Measurements from ENCODE around the gene IFITM5. TPM values are rescaled to one million over a fixed set of nuclear protein-coding genes. Genes with fewer than 3 reads are reported as not detected.

Gene IFITM5
- total RNA-seq, 4 donors from 2014 or later, result not detected

DNA sequence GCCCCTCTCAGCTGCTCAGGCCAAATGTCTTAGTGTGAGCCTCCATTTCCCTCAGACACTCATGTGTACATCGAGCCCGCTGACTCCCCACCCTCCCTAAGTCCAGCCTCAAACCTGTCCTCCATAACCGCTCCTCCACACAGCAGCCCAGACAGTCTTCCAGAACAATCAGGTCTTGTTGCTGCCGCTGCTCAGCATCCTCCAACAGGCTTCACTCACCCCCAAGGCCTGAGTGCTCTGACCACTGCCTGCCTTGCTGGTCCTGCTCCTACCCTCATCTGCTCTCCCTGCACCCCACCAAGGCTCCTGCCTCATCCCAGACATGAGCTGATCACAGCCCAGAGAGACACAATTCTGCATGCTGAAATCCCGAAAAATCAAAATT is 45.4 kb downstream of the IFITM5 start:
- intact Hi-C loops (cut with DNase I; ENCODE audit: low total_unique reads), result loop anchor here (10.0 kb wide), 1 partner anchor 101 kb away; no protein-coding TSS in a partner anchor
- WGBS, 2 donors, result 84 to 90% methylated on average over 5 of the region's 5 CpGs
- no peak overlapping the region for H3K4me3 ChIP-seq (ENCODE audit: low read depth, poor library complexity, severe bottlenecking)
- TF ChIP-seq, protein P1, sequence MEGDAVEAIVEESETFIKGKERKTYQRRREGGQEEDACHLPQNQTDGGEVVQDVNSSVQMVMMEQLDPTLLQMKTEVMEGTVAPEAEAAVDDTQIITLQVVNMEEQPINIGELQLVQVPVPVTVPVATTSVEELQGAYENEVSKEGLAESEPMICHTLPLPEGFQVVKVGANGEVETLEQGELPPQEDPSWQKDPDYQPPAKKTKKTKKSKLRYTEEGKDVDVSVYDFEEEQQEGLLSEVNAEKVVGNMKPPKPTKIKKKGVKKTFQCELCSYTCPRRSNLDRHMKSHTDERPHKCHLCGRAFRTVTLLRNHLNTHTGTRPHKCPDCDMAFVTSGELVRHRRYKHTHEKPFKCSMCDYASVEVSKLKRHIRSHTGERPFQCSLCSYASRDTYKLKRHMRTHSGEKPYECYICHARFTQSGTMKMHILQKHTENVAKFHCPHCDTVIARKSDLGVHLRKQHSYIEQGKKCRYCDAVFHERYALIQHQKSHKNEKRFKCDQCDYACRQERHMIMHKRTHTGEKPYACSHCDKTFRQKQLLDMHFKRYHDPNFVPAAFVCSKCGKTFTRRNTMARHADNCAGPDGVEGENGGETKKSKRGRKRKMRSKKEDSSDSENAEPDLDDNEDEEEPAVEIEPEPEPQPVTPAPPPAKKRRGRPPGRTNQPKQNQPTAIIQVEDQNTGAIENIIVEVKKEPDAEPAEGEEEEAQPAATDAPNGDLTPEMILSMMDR (IDR thresholded peaks at IDR 0.05), result no peak
- TF ChIP-seq POLR2A (IDR thresholded peaks at IDR 0.05), result no peak
- DNase-seq (ENCODE audit: low spot score in 2 of 2), result no peak

DNA sequence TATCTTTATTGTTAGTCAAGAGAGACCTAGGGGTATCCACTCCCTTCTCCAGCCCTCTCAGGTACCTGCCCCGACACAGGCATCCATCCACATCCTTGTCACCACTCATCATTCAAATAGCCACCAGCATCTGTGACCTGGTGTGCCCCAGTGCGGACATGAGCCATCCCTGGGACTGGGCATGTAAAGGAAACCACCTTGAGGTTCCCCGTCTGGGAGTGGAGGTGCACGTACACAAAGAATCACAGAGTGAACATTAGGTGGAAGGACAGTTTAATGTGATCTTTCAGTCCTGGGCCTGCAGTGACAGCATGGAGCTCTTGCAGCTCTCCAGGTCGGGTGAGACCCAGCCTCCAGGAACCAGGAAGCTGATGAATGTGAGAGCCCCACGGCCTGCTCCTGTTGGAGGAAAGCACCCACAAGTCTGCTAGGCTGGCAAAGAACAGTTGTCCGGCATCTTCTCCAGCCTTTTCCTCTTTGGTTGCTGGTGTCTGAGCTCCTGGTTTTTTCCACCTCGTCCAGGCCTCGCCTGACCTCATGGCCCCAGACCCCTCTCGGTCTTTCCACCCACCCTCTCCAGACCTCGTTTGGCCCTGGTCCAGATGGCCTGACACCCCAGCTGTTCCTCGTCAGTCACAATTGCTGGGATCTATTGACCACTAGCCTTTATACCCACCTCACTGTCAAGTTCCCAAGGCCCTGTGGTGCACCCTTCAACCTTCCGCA is 46.0 kb downstream of the IFITM5 start:
- intact Hi-C loops (cut with DNase I; ENCODE audit: low total_unique reads), result loop anchor here (10.0 kb wide), 1 partner anchor 101 kb away; no protein-coding TSS in a partner anchor
- 77 to 78% methylated on average over 13 of the region's 13 CpGs for WGBS, 2 donors
- H3K4me3 ChIP-seq (ENCODE audit: low read depth, poor library complexity, severe bottlenecking), result no peak overlapping the region
- TF ChIP-seq, protein P1 (IDR thresholded peaks at IDR 0.05), result no peak
- no peak for TF ChIP-seq POLR2A (IDR thresholded peaks at IDR 0.05)
- DNase-seq (ENCODE audit: low spot score in 2 of 2), result peak in 1 of 2 donors; percentile 82

DNA sequence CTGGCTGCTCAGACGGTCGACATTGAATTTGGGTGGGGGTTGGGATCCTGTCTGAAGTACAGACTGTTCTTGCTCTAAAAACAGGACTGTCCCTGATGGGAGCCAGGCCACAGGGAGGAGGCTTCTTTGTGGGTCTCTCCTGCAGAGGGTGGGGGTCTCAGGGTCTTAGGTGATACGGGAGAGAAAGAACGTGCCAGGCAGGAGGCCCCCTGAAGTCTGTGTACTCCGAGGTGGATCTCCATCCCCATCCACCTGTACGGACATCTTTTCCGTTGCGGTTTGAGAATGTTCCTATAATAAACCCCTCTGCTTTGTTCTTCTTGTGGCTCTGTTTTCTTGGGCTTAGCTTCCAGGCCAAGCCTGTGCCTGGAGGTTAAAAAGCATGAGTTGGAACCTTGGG is 46.7 kb downstream of the IFITM5 start:
- no peak overlapping the region for H3K4me3 ChIP-seq (ENCODE audit: low read depth, poor library complexity, severe bottlenecking)
- 81 to 88% methylated on average over 8 of the region's 8 CpGs for WGBS, 2 donors
- intact Hi-C loops (cut with DNase I; ENCODE audit: low total_unique reads), result loop anchor here (10.0 kb wide), 1 partner anchor 102 kb away; no protein-coding TSS in a partner anchor
- DNase-seq (ENCODE audit: low spot score in 2 of 2), result no peak
- TF ChIP-seq, protein P1 (IDR thresholded peaks at IDR 0.05), result no peak
- no peak for TF ChIP-seq POLR2A (IDR thresholded peaks at IDR 0.05)

DNA sequence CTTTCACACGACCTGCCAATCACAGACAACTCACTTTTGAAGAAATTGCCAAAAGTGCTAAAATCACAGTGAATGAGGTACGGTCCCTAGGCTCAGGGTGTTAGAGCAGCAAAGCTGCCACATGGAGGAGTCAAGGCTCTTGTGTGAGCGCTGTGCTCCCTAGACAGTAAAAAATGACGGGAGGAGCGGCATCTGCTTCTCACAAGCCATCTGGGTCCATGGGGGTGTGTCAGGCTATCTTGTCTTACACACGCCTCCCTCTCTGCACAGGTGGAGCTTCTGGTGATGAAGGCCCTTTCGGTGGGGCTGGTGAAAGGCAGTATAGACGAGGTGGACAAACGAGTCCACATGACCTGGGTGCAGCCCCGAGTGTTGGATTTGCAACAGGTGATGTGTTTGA is 47.8 kb downstream of the IFITM5 start:
- no peak overlapping the region for H3K4me3 ChIP-seq (ENCODE audit: low read depth, poor library complexity, severe bottlenecking)
- peak in 1 of 2 donors; percentile 68 for DNase-seq (ENCODE audit: low spot score in 2 of 2)
- intact Hi-C loops (cut with DNase I; ENCODE audit: low total_unique reads), result loop anchor here (10.0 kb wide), 1 partner anchor 103 kb away; no protein-coding TSS in a partner anchor
- TF ChIP-seq, protein P1 (IDR thresholded peaks at IDR 0.05), result no peak
- no peak for TF ChIP-seq POLR2A (IDR thresholded peaks at IDR 0.05)
- 77 to 78% methylated on average over 10 of the region's 10 CpGs for WGBS, 2 donors

DNA sequence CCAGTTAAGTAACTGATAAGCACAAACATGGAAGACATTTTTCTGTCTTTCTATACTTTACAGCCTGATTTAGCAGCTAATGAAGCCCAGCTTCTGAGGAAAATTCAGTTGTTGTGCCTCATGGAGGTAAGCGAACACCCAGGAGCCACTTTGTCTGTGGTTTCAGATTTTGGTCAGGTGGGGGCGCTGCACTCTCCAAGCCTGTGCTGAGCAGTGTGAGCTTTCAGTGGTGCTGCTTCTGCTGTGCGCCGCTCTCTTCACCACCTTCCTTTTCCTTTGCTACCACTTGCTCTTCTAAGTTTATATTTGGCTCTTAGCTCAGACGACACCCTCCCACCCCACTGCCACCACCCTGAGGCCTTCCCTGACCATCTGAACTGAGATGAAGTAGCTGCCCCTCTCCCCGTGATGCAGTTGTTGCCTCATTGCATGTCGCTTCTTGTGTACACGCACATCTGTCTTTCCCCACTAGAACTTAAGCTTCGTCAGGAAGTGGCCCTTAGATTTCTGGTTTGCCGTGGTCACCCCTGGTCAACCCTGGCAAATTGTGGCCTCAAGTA is 48.5 kb downstream of the IFITM5 start:
- no peak for TF ChIP-seq POLR2A (IDR thresholded peaks at IDR 0.05)
- TF ChIP-seq, protein P1 (IDR thresholded peaks at IDR 0.05), result peak in 1 of 3 donors; percentile 10
- DNase-seq (ENCODE audit: low spot score in 2 of 2), result peak; percentile 53 to 94
- intact Hi-C loops (cut with DNase I; ENCODE audit: low total_unique reads), result loop anchor here (10.0 kb wide), 1 partner anchor 104 kb away; no protein-coding TSS in a partner anchor
- 78 to 82% methylated on average over 10 of the region's 10 CpGs for WGBS, 2 donors
- H3K4me3 ChIP-seq (ENCODE audit: low read depth, poor library complexity, severe bottlenecking), result no peak overlapping the region

Measured in lower leg skin (tissue), 4 donors.